SH-SY5Y (cell line): ENCODE results near the gene GTPBP3.

ENCODE experiments used
- GATA2 ChIP-seq: IDR thresholded peaks from 2 replicates; pipeline ENCODE4 v1.6.1; 2011; ENCODE audit warnings: mild to moderate bottlenecking, low read depth, low read length
- GATA3 ChIP-seq: IDR thresholded peaks from 2 replicates; pipeline ENCODE4 v1.6.1; 2011; ENCODE audit warnings: low read depth, mild to moderate bottlenecking, low read length, moderate library complexity

DNA sequence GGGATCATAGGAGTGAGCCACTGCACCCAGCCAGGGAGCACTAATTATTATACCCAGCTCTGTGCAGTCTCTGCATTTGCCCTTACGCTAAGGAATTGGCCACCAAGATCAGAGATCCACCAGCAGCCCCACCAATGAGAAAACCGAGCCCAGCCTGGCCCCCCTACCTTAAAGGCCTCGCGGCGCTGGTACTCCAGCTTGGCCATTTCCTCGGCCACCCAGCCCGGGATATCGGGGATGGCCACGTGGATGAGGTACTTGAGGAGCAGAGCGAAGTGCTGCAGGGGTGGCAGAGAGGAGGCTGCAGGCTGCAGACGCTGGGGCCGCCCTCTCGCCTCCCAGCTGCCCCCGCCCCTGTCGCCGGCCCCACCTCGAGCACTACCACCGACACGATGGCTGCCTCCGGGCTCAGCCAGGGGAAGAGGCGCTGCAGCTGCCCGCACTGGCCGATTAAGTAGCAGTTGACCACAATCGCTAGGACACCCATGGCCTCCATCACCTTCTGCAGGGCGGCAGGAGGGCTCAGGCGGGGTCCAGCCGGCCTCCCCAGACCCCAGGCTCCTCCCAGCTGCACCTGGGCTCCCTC is 10.2 kb upstream of the GTPBP3 start:
- TF ChIP-seq GATA3 (no peak), GATA2 (no peak)
